Stomach (tissue), 9 donors: Measurements from ENCODE around the gene STK32A. TPM values are rescaled to one million over a fixed set of nuclear protein-coding genes. Genes with fewer than 3 reads are reported as not detected.

Experiments
- DNase-seq, 2 donors: peaks; one replicate each; pipeline versions ENCODE4 v3.0.0 to v3.0.0-alpha.2; 2013 to 2019
- H3K27ac ChIP-seq, 5 donors: fragments of 200-600 bp in 4 of 5; sonication (generic) in 4 of 5; one replicate each; pipeline ENCODE4 v1.5.1; 2013 to 2019; ENCODE audit warnings: mild to moderate bottlenecking in 1 of 5, moderate library complexity in 1 of 5
- H3K27me3 ChIP-seq, 3 donors: fragments of 200-600 bp; sonication (generic); one replicate each; pipeline ENCODE4 v1.5.1; 2017 to 2019; ENCODE audit warnings: mixed run types in 1 of 3
- H3K36me3 ChIP-seq, 4 donors: fragments of 200-600 bp; sonication (generic); 1 replicate in 3 of 4; 2 replicates in 1 of 4; pipeline ENCODE4 v1.5.1; 2016 to 2019
- H3K4me1 ChIP-seq, 4 donors: fragments of 200-600 bp; sonication (generic); one replicate each; pipeline ENCODE4 v1.5.1; 2016 to 2019
- H3K4me3 ChIP-seq, 4 donors: fragments of 200-600 bp; sonication (generic) in 3 of 4; one replicate each; pipeline ENCODE4 v1.5.1; 2016 to 2019; ENCODE audit warnings: mild to moderate bottlenecking in 1 of 4
- H3K9me3 ChIP-seq, 4 donors: fragments of 200-600 bp; sonication (generic); one replicate each; pipeline ENCODE4 v1.5.1; 2016 to 2019
- EP300 ChIP-seq: sonication (generic); formaldehyde crosslinking; IDR thresholded peaks from one replicate; pipeline ENCODE4 v1.6.1; 2017; ENCODE audit warnings: antibody characterized with exemption
- POLR2A ChIP-seq, 4 donors: fragments of 450-650 bp; IDR thresholded peaks; one replicate each; pipeline ENCODE4 v1.6.1; 2016; ENCODE audit warnings: antibody characterized with exemption in 4 of 4, control low read depth in 2 of 4, mild to moderate bottlenecking in 1 of 4, moderate library complexity in 1 of 4
- POLR2AphosphoS5 ChIP-seq, 3 donors: sonication (generic); formaldehyde crosslinking; IDR thresholded peaks; one replicate each; pipeline ENCODE4 v1.6.1; 2016; ENCODE audit warnings: antibody characterized with exemption in 3 of 3
- WGBS, 5 donors: extraction: QIAGEN DNeasy Blood & Tissue Kit in 3 of 5; methylation state at CpG; one replicate each; pipeline versions ENCODE4 v1.1.5 to v1.1.7; 2013 to 2018; 5-methylcytosine and 5-hydroxymethylcytosine counted together
- intact Hi-C: fragments of 100-400 bp; cut with DNase I; formaldehyde crosslinking; loops from one replicate; pipeline ENCODE4 v1.15.1; 2023; ENCODE audit warnings: low total_unique reads
- polyA plus RNA-seq, 3 donors: library from polyadenylated mRNA; stranded (reverse); fragments of 200-250 nt; gene quantifications; one replicate each; pipeline ENCODE4 v1.2.3, GENCODE V29; 2013
- total RNA-seq, 5 donors: library from RNA; depleted of rRNA; stranded (reverse); fragments of >200 nt; gene quantifications; one replicate each; pipeline versions ENCODE4 v1.1.0 to v1.2.3, GENCODE V29; 2014 to 2016
- TF ChIP-seq, protein P1 (sequence below), 7 experiments: fragments of 450-650 bp in 4 of 7; fragments of 200-600 bp in 3 of 7; sonication (generic) in 3 of 7; IDR thresholded peaks; one replicate each; pipeline ENCODE4 v1.5.1; 2016 to 2019; ENCODE audit warnings: antibody characterized with exemption in 7 of 7, control low read depth in 2 of 7, mild to moderate bottlenecking in 1 of 7
- donor health status: healthy with polysubstance abuse.
- donor health status: Bipolar disorder and iron deficiency.
- donor health status: healthy.

The STK32A gene
- total and polyA plus RNA-seq, 8 donors, result 0.48 to 29.7 (median 0.62) TPM

DNA sequence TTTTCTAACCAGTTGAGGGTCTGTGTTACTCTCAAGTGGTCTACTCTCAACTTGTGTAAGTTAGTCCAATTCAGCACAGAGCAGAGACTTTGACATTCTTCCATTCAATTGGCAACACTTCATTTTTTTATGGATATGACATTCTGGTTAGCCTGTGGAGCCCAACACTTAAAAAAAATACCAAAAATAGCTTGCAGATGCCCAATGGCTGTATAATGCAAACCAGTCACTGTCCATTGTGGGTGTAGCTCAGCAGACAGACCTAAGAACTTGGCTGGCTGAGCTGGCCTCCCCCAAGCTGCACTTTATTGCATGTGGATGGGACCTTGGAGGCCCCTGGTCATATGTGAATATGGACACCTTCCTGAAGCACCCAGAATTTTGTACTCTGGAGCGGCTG lies 171.8 kb downstream of the STK32A start:
- 90 to 100% (median 94%) methylated on average over 1 of the region's 1 CpG for WGBS, 5 donors
- intact Hi-C loops, result no loop called here
- Histone ChIP-seq H3K27me3 (no peaks in the 10 kb centered on the region), H3K36me3 (peaks cover 0 to 7% (median 2%) of the 10 kb centered on the region in 4 donors), H3K27ac (peak overlapping the region in 4 of 5 donors; percentile 27 to 90 (median 72)), H3K9me3 (no peaks in the 10 kb centered on the region), H3K4me1 (peaks cover 5 to 50% (median 26%) of the 10 kb centered on the region in 4 donors), H3K4me3 (no peak overlapping the region)
- TF ChIP-seq POLR2AphosphoS5 (IDR thresholded peaks at IDR 0.05) (no peak), POLR2A (IDR thresholded peaks at IDR 0.05) (no peak)
- no peak for DNase-seq

DNA sequence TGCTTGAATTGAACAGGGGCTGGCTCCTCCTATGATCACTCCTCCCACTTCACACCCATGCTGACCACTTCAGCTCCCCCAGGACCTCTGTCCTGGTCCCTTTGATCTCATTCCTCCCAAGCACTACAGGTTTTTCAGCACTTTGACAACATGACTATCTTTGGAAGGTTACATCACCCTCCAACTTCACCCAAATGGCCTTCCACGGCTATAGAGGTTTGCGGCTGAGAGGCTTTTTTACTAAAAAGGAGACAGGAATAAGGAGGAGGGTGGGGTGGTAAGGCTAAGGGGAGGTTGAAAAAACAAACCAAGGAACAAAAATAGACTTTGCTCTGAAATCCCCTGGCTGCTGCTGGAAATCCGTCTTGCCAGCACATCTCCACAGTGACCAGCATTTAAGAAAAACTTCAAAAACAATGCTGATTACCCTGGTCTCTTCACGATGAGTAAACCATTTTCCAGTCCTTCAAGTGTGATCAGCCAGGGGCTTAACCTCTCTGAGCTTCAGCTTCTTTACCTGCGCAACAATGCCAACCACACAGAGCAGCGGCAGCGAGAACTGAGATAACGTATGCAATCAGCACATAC lies 172.4 kb downstream of the STK32A start:
- Histone ChIP-seq H3K4me1 (peaks cover 5 to 55% (median 26%) of the 10 kb centered on the region in 4 donors), H3K36me3 (peaks cover 0 to 4% (median 2%) of the 10 kb centered on the region in 4 donors), H3K9me3 (no peaks in the 10 kb centered on the region), H3K4me3 (no peak overlapping the region), H3K27ac (peak overlapping the region in 4 of 5 donors; percentile 27 to 90 (median 72)), H3K27me3 (no peaks in the 10 kb centered on the region)
- peak in 1 of 2 donors; percentile 23 for DNase-seq
- TF ChIP-seq POLR2A (IDR thresholded peaks at IDR 0.05) (no peak), POLR2AphosphoS5 (IDR thresholded peaks at IDR 0.05) (no peak), EP300 (no peak)
- TF ChIP-seq, protein P1, sequence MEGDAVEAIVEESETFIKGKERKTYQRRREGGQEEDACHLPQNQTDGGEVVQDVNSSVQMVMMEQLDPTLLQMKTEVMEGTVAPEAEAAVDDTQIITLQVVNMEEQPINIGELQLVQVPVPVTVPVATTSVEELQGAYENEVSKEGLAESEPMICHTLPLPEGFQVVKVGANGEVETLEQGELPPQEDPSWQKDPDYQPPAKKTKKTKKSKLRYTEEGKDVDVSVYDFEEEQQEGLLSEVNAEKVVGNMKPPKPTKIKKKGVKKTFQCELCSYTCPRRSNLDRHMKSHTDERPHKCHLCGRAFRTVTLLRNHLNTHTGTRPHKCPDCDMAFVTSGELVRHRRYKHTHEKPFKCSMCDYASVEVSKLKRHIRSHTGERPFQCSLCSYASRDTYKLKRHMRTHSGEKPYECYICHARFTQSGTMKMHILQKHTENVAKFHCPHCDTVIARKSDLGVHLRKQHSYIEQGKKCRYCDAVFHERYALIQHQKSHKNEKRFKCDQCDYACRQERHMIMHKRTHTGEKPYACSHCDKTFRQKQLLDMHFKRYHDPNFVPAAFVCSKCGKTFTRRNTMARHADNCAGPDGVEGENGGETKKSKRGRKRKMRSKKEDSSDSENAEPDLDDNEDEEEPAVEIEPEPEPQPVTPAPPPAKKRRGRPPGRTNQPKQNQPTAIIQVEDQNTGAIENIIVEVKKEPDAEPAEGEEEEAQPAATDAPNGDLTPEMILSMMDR (IDR thresholded peaks at IDR 0.05), result no peak
- 25 to 47% (median 38%) methylated on average over 8 of the region's 8 CpGs for WGBS, 5 donors
- intact Hi-C loops, result no loop called here

DNA sequence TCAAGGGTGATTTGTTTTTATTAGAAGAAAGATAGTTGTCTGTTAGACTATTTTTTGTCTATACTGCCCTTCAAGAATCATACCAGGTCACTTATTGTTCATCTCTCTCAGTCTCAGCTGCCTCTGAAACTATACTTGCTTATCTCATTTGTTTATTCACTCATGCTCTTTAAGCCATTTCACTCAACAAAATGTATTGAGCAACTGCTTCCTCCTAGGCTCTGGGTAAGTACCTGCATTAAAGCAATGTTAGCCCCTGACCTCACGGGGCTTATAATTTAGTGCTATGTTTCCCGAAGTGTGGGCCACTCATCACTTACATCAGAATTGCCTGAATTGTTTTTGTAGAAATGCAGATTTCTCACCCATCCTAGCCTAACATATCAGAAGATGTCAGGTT lies 174.2 kb downstream of the STK32A start:
- intact Hi-C loops, result no loop called here
- WGBS, 5 donors, result 89 to 96% (median 92%) methylated on average over 2 of the region's 2 CpGs
- Histone ChIP-seq H3K27ac (peak overlapping the region in 1 of 5 donors; percentile 90), H3K4me3 (no peak overlapping the region), H3K36me3 (peaks cover 0 to 6% (median 4%) of the 10 kb centered on the region in 4 donors), H3K9me3 (no peaks in the 10 kb centered on the region), H3K27me3 (no peaks in the 10 kb centered on the region), H3K4me1 (peaks cover 5 to 45% (median 22%) of the 10 kb centered on the region in 4 donors)
- TF ChIP-seq POLR2A (IDR thresholded peaks at IDR 0.05) (no peak), POLR2AphosphoS5 (IDR thresholded peaks at IDR 0.05) (no peak), EP300 (no peak)
- TF ChIP-seq, protein P1 (IDR thresholded peaks at IDR 0.05), result no peak
- DNase-seq, result no peak

DNA sequence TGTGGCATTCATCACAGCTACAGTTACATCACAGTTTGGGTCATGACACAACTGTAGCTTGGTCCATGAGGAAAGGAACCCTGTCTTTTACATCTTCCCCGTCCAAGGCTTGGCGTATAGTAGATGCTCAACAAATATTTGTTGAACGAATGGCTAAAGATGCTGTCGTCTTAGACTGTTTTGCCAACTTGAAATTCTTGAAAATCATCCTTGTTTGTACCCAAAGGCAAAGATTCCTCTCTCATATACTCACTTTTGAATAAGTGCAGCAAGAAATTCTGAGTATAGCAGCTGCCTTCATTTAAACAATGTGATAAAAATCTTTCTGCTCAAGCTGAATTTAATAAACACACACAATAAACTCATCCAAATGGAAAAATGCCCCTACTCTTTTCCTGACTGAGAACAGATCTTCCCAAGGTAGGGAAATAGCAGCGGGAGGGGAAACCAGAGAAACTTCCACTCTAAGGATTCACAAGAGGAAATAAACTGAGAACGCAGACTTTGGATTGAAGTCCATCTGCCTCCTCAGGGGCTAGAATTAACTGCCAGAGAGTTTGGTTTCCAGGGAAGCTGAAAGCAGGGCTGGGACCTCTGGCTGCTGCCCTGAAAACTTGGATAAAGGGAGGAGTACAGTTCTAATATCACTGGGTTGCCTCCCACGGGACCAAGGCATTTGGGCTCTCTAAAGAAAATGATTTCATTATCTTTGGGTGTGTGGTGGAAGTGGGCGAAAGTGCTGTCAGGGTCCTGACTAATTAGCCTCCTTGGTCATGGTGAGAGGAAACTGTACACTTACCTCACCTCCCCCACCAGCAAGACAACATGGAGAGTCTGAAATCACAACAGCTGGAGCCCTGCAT lies 175.9 kb downstream of the STK32A start:
- H3K27me3 ChIP-seq, result no peaks in the 10 kb centered on the region
- DNase-seq, result peak in 1 of 2 donors; percentile 61
- no peak for TF ChIP-seq EP300
- no peak for TF ChIP-seq POLR2A (IDR thresholded peaks at IDR 0.05)
- no peak for TF ChIP-seq POLR2AphosphoS5 (IDR thresholded peaks at IDR 0.05)
- TF ChIP-seq, protein P1 (IDR thresholded peaks at IDR 0.05), result no peak
- 60 to 76% (median 69%) methylated on average over 8 of the region's 8 CpGs for WGBS, 5 donors
- peaks cover 0 to 28% (median 10%) of the 10 kb centered on the region in 4 donors for H3K4me1 ChIP-seq
- peak overlapping the region in 4 of 5 donors; percentile 57 to 90 (median 67) for H3K27ac ChIP-seq
- peaks cover 0 to 16% (median 4%) of the 10 kb centered on the region in 4 donors for H3K36me3 ChIP-seq
- intact Hi-C loops, result no loop called here
- no peaks in the 10 kb centered on the region for H3K9me3 ChIP-seq
- no peak overlapping the region for H3K4me3 ChIP-seq
